Psoas muscle (tissue), 8 donors: ENCODE results near the gene ALG2. TPM values are rescaled to one million over a fixed set of nuclear protein-coding genes. Genes with fewer than 3 reads are reported as not detected.

Experiments
- ATAC-seq, 4 donors: fragments of 200-7000 bp; cut with Tn5 transposase; one replicate each; pipeline ENCODE4 v1.9.1; 2020; ENCODE audit warnings: moderate library complexity in 3 of 4, mild to moderate bottlenecking in 2 of 4
- DNase-seq, 2 donors: peaks; one replicate each; pipeline ENCODE4 v3.0.0-alpha.2; 2020
- H3K27ac ChIP-seq: fragments of 200-600 bp; one replicate; pipeline ENCODE4 v1.8.0; 2022
- H3K27me3 ChIP-seq, 3 donors: fragments of 200-600 bp in 1 of 3; one replicate each; pipeline versions ENCODE4 v1.6.1 to v1.8.0; 2013 to 2022; ENCODE audit warnings: low read length in 2 of 3, mild to moderate bottlenecking in 2 of 3, moderate library complexity in 1 of 3; ENCODE audit not compliant: insufficient read depth in 3 of 3
- H3K36me3 ChIP-seq, 2 donors: fragments of 200-600 bp in 1 of 2; one replicate each; pipeline versions ENCODE4 v1.6.1 to v1.8.0; 2013 to 2022; ENCODE audit warnings: low read depth in 1 of 2, mild to moderate bottlenecking in 1 of 2, moderate library complexity in 1 of 2; ENCODE audit not compliant: insufficient read depth in 1 of 2
- H3K4me1 ChIP-seq: fragments of 200-600 bp; one replicate; pipeline ENCODE4 v1.8.0; 2022
- H3K4me3 ChIP-seq: fragments of 200-600 bp; one replicate; pipeline ENCODE4 v1.8.0; 2022; ENCODE audit warnings: mild to moderate bottlenecking
- H3K9me3 ChIP-seq: fragments of 200-600 bp; one replicate; pipeline ENCODE4 v1.8.0; 2022
- CTCF ChIP-seq: fragments of 200-600 bp; IDR thresholded peaks from one replicate; pipeline ENCODE4 v1.8.0; 2022; ENCODE audit warnings: antibody characterized with exemption
- WGBS, 3 donors: extraction: QIAGEN DNeasy Blood & Tissue Kit; methylation state at CpG; one replicate each; pipeline versions ENCODE4 v1.1.6 to v1.1.7; 2013; 5-methylcytosine and 5-hydroxymethylcytosine counted together
- intact Hi-C, 2 donors: fragments of 100-400 bp; cut with DNase I; formaldehyde crosslinking; loops; one replicate each; pipeline versions ENCODE4 v1.11.0 to v1.14.2; 2022
- polyA plus RNA-seq, 3 donors: library from polyadenylated mRNA; stranded (reverse); fragments of 200-250 nt; gene quantifications; one replicate each; pipeline ENCODE4 v1.2.3, GENCODE V29; 2013
- total RNA-seq, 4 donors: library from RNA; stranded (reverse); fragmentation: NEBNext Ultra II Directional in 2 of 4; extraction: Animal tissue kit (Norgen Biotek cat#: 25700) in 2 of 4; gene quantifications; one replicate each; pipeline versions ENCODE4 v1.2.1 to v1.2.4, GENCODE V29; 2021 to 2023
- donor health status: healthy with polysubstance abuse.
- donor health status: DM: no; HTN: no; CAD: no; lungs with moderate emphysema.
- donor health status: Bipolar disorder and iron deficiency.
- donor health status: healthy.
- donor health status: DM: yes; HTN: yes; CAD: no.
- donor health status: DM: no; HTN: no; CAD: no.
- donor health status: DM: no; HTN: no; CAD: no.
- donor health status: DM: yes; HTN: yes; CAD: no.

ALG2 gene
- total and polyA plus RNA-seq, 7 donors, result 6.6 to 18.8 (median 11.5) TPM

- ATAC-seq (no peak), DNase-seq (no peak)
- intact Hi-C loops, result loop anchor here (2.0 to 5.0 kb wide), 2 partner anchors 35 to 37 kb away; no protein-coding TSS in a partner anchor
- Histone ChIP-seq H3K36me3 (peaks cover 3 to 28% of the 10 kb centered on the region in 2 donors), H3K9me3 (no peaks in the 10 kb centered on the region), H3K27me3 (no peaks in the 10 kb centered on the region), H3K4me3 (peak overlapping the region; percentile 80), H3K27ac (peak overlapping the region; percentile 99), H3K4me1 (peaks cover 52% of the 10 kb centered on the region)
- 69 to 76% (median 70%) methylated on average over 4 of the region's 4 CpGs for WGBS, 3 donors
- no peak for TF ChIP-seq CTCF
These were observed 1.7 kb downstream of the ALG2 start for GRCh38 chr9:99220011-99220410.

DNA sequence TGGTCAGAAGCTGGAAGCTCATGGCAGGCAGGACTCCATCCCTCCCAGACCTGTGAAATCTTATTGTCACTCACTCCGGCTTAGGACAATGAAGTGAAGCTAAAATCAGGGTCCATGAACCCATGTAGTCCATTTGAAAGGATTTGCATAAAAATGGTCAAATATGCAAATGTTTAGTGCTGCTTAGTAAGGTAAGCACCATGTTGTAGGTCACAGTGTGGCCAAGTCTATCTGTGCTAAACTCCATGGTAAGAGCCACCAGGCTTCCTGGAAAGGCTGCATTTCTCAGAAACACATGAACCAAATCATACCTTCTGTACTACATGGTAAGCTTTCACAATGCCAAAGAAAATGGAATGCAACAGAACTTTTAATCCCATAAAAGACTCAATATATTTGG is 5.7 kb downstream of the ALG2 start:
- intact Hi-C loops, result no loop called here
- H3K4me1 ChIP-seq, result peaks cover 31% of the 10 kb centered on the region
- 92 to 97% (median 96%) methylated on average over 1 of the region's 1 CpG for WGBS, 3 donors
- ATAC-seq (no peak), DNase-seq (no peak)
- no peak for TF ChIP-seq CTCF
- H3K27me3 ChIP-seq, result no peaks in the 10 kb centered on the region
- H3K27ac ChIP-seq, result no peak overlapping the region
- no peaks in the 10 kb centered on the region for H3K9me3 ChIP-seq
- no peak overlapping the region for H3K4me3 ChIP-seq
- peaks cover 6 to 13% of the 10 kb centered on the region in 2 donors for H3K36me3 ChIP-seq

GRCh38 chr9:99213197-99213596 is 8.5 kb downstream of the ALG2 start:
- Histone ChIP-seq H3K36me3 (peaks cover 6 to 9% of the 10 kb centered on the region in 2 donors), H3K9me3 (no peaks in the 10 kb centered on the region), H3K27me3 (no peaks in the 10 kb centered on the region), H3K4me3 (no peak overlapping the region), H3K27ac (no peak overlapping the region), H3K4me1 (peaks cover 10% of the 10 kb centered on the region)
- WGBS, 3 donors, result 92 to 97% (median 93%) methylated on average over 1 of the region's 1 CpG
- ATAC-seq (no peak), DNase-seq (no peak)
- no peak for TF ChIP-seq CTCF
- intact Hi-C loops, result no loop called here

GRCh38 chr9:99211746-99212145 is 10.0 kb downstream of the ALG2 start:
- intact Hi-C loops, result no loop called here
- H3K36me3 ChIP-seq, result peaks cover 0 to 6% of the 10 kb centered on the region in 2 donors
- peak in 2 of 4 donors; percentile 7 to 30 for ATAC-seq

More at GRCh38 chr9:99211746-99212145, 10.0 kb downstream of the ALG2 start:
- WGBS, 3 donors, result 80 to 100% (median 95%) methylated on average over 1 of the region's 1 CpG
- H3K27ac ChIP-seq, result no peak overlapping the region
- no peak for TF ChIP-seq CTCF
- H3K4me3 ChIP-seq, result no peak overlapping the region
- no peaks in the 10 kb centered on the region for H3K27me3 ChIP-seq
- no peaks in the 10 kb centered on the region for H3K9me3 ChIP-seq
- H3K4me1 ChIP-seq, result no peaks in the 10 kb centered on the region
- DNase-seq, result no peak
